GM18519 (cell line): ENCODE results near the gene TMEM134.

Source experiments
- ATAC-seq: cut with Tn5 transposase; IDR thresholded peaks from one replicate; pipeline ENCODE4 v1.9.1; 2021; ENCODE audit warnings: mild to moderate bottlenecking, moderate library complexity; ENCODE audit not compliant: unreplicated experiment, low FRiP score

TMEM134 gene

DNA sequence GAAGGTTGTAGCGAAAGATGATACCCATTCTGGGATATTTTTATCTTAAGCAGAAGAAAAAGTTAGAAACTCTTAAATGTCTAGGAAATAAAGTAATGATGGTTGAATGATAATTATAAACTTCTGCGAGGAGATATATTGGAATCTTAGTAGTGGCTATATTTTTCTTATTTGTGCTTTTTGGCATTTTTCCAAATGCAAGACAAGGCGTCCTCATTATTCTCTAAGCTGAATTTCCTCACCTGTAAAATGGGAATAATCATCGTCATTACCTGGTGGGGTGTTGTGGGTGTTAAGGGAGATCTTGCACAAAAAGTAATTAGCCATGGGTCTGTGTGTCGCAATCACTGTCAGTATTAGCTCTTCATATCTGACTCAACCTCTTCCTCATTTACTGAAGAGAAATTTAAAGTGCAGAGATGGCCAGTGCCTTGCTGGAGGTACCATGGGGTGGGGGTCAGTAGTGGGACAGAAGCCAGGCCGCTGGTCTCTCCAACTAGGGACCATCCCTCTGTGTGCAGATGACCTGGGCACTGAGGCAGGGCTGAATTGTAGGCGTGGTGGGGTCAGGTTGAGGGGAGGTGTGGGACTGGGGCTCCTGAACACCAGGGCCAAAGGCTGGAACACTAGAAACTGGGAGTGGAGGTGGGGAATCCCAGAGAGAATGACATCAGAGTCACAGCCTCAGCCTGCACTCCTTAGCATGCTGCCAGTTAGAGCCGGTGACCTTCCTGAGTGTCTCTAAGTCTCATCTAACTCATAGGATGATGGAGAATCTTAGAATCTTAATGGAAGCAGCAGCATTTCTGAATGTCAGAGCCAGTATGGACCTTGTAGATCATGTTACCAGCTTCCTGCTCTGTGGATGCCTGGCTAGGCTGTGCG is 32.0 kb upstream of the TMEM134 start:
- ATAC-seq, result no peak

DNA sequence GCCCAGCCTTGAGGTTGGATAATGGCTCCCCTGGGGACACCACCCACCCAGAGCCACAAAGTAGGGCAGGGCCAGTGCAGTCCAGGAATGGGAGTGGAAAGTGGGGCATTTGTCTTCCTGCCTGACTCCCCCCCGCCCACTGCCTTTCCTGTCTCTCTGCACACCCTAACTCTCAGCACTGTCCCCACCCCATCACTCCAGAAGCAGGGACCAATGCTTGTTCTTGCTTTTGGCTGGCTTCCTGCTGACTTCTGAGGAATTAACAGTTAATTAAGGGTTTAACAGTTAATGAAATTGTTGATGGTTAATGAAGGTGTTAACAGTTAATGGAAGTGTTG is 31.4 kb upstream of the TMEM134 start:
- no peak for ATAC-seq

DNA sequence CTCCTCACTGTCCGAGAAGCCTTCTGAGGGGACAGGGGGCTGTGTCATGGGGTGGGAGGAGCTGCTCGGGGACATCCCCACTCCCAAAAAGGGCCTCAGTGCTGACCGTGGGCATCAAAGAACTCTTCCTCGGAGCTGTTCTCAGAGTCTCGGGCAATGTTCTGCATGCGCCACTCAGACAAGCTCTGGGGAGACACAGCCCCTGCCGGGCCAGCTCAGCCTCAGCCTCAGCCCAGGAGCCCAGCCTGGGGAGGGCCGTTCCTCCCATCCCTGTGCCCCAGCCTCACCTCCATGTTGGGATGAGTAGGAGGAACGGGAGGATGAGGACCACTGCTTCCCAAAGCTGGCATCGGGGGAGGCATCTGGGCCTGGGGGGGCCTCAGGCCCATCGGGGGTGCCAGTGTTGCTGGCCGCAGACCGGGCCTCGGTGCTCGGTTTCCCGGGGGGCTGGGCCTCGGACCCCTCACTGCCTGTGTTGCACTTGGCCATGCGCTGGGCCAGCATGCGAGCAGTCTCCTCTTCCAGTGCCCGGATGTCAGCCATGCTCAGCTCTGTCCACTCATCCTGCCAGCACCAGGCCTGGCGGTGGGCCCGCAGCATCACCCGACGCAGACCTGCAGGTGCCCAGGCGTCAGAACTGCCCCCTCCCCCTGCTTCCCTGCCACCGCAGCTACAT is 30.9 kb upstream of the TMEM134 start:
- ATAC-seq, result no peak

DNA sequence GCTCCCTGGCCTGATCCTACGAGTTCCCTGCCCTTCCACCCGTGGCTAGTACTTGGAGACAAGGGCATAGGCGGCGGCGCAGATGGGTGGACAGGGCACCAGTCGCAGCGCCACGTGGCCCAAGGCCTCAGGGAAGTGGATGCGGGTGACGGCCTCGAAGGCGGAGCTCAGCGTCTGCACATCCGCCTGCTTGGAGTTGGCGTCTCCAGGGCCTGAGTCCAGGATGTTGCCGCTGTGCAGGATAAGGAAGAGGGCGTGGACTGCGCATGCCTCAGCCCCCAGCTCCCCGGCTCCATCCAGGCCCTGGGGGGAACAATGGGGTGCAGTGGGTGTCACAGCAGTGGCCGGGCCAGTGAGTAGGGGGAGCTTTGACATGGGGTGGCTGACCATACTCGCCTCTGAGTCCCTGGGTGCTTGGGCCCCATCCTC is 29.5 kb upstream of the TMEM134 start:
- no peak for ATAC-seq

DNA sequence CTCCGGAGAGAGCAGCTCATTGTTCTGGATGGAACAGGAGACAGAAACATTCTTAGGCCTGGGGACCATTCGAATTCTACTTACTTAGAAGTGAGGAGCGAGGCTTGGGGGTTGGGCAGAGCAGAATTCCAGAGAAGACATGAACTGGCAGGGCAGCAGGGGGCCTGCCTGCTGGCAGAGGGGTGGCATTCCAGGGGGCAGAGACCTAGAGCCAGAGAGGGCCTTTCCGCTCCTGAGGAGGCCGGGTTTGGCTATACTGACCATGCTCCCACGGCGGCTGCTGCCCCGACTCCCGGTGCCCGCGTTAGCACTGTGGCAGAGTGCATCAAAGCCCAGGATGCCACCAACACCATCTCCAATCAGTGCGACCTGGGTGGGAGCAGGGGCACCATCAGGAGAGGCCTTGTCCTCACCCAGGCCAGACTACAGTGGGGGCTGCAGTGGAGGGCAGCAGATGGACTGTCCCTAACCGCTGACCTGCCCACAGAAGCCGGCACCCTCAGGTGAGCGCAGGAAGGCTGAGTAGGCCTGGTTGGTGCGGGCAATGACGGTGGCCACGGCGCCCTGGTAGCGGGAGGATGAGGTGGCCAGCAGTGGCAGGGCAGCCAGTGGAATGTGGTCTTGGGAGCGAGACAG is 28.7 kb upstream of the TMEM134 start:
- ATAC-seq, result no peak

DNA sequence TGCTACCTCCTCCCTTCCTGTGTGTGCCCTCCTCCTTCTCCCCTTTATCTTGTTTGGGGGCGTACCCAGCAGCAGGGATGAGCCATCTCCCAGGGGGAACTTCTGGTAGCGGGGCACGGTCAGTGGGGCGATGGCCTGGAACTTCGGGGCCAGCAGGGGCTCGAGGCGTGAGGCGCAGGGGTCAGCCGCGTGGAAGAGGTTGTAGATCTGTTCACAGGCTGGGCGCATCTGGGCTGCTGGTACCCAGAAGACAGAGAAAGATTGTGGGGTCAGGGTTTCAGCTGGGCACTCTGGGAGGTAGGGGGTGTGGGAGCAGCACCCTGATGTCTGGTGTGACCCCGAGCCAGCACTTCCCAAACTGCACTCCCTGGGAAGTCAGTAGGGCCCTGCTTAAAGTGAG is 27.1 kb upstream of the TMEM134 start:
- no peak for ATAC-seq

DNA sequence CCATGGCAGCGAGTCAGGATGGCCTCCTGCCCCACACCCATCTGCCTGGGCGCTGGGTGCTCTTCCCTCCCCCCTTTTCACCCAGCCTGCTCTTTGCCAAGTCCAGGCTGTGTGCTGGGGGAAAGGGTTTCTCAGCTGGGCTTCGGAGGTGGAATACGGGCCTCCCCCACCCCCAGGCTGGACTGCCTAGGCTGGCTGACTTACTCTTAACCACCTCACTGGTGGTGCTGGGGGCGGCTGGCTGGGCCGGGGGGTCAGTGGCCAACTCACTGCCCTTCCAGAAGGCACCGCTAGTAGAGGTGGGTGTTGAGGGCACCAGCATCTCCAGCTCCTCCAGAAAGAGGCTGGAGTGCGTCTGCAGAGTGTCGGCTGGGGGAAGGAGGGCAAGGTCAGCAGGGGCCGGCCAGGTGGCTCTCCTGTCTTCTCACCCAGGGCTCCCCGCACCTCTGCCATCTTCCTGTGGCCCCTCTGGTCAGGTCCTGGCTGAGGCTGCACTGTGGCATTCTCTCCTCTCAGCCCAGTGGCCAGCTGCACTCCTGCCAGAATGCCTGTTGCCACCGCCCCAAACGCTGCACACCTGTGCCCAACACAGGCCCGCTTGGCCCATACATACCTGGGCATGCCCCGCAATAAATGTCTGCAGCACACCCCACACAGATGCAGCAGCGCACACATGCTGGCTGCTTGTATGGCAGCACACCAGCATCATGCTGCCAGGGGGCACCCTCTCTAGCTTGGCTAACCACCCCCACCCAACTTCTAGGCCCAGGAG is 26.4 kb upstream of the TMEM134 start:
- ATAC-seq, result no peak

DNA sequence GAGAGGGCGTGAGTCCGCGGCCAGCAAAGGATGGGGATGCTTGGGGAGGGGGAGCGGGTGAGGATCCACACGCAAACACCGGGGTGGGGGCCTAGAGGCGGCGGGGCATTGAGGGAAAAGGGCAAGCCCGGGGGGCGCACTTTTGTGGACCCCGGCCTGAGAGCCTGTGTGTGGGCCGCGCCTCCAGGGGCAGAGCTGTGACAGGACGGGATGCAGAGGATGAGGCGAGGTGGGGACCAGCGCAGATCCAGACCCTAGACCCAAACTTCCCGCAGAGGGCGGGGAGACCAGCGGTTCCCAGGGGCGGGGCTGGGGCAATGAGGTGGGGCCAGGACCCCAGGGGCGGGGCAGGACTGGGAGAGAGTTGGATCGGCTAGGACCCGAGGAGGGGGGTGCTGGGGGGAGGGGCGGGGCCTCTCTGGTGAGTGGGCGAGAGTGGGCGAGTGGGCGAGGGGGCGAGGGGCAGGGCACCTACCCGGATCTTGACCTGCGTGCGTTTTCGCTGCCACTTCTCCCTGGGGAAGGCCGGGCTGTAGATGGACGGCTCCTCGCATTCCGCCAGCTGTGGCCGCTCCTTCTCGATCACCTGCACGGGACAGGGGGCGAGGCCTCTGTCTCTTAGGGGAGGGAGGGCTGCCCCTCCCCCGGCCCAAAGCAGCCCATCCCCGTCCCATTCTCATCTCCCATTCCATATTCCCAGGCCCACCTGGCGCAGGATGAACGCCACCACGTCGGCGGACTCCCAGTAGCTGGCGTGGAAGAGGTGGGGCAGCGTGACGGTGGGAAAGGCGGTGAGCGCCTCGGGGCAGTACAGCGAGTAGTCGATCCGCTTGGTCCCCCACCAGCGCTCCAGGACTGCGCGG is 25.6 kb upstream of the TMEM134 start:
- no peak for ATAC-seq

DNA sequence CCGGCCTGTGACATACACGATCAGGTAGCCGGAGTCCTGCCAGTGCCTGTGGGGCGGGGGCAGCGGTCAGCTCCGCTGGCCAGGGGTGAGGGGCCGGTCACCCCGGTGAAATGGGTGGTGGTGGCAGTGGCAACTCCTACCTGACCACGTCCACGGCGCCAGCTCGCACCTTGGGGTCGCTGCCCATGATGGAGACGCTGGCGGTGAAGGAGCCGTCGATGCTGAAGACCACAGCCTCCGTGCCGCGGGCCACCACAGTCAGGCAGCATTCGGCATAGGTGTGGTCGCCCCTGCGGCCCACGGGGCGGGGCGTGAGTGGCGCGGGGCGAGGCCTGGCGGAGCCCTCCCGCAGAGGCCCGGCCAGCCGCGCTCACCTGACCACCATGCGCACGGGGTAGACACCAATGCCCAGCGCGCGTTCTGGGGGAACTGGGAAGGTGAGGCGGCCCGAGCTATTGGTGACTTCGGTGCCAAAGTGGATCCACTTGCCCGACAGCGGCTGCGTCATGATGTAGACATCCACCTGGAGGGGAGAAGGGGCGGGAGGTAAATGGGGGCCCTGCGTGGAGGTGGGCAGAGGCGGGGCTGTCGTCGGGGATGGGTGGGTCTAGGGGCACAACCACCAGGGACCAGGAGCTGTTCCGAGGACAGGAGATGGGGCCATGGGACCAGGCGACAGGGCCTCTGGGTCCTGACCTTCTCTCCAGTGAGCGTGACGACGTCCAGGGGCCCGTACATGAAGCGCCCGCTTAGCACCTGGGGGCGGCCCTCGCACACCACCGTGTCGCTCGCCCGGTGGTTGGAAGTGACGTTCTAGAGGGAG is 24.7 kb upstream of the TMEM134 start:
- ATAC-seq, result no peak

DNA sequence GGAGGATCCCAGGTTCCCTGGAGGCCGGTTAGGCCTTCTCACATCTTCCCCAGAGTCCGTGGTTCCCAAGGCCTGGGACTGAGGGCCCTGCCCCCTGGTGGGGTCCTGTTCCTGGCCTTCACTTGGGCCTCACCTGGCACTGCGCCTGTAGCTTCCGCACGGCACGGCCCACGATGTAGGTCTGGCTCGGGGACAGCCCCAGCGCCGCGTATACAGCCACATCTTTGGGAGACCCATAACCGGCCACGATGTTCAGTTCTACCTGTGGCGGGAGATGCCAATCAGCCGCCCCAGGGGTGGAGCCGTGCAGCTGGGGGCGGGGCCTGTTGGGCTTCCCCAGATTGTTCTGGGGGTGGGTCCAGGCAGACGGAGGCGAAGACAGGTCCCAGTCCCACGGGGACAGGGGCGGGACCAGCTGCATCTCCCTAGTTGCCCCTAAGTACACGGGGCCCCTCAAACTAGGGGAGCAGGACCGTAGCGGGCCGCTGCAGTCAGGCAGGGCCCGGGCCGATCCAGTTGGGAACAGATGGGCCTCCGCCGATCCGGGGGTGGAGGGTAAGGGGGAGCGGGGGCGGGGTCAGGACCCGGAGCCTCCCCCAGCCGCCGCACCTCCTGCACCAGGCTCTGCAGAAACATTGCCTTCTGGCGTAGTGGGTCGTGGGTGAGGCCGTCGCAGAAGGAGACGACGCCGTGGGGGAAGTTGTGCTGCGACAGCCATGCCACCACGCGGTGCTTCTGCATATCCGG is 23.9 kb upstream of the TMEM134 start:
- ATAC-seq, result no peak

DNA sequence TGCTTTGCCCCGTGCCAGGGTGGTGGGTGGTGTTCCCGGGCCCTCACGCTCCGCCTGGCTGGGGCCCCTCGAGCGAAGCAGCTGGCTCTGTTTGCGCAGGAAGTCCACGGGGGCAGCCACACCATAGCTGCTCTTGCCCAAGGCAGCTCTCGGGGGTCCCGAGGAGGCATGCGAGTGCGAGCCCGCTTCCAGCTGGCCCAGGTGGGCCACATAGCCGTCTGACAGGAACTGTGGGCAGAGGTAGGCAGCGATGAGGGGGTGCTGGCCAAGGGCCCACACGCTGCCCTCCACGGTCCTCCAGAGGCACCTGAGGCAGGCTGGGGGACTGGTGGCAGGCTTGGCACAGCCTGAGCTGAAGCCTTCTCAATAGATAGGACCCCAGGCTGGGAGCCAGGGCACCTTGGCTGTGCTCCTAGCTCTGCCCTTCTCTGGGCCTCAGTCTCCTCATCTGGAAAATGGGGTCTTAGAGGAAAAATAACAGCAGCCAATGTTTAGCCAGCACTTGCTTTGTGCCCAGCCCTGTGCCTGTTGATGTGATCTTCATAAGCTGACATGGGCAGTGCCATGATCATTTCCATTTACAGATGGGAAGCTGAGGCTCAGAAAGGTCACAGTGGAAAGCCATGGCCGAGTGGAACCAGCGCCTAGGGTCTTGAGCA is 23.1 kb upstream of the TMEM134 start:
- ATAC-seq, result no peak

DNA sequence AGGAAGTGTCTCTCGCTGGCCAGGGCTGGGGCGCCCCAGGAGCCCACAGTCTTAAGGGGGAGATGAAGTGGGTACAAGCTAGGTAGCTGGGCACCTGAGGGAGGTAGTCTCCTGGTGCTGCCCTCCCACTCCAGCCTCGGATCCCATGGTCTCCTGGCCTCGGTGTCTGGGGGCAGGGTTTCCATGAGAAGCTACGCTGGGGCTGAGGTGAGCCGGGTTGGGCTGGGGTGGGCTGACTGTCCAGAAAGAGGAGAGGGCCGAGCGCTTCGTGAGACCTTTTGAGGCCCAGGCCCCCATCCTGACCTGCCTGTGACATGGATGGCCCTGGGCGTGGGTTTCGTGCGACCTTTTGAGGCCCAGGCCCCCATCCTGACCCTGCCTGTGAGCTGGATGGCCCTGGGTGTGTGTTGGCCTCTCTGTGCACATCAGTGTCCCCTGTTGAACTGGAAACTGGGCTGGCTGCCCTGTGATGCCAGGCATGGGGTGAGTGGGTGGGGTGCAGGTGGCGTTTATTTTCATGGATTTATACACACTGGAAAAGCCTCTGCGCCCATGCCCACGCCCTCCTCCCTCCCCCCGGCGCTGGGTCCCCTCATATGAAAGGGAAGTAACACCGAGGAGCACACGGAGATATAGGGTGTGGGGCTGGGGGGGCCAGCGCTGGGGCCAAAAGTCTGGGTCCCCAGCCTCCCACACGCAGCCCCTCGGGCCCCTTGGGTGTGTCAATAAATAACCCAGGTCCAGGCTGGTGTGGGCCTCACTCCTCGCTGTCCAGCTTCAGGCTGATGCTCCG is 22.4 kb upstream of the TMEM134 start:
- no peak for ATAC-seq

DNA sequence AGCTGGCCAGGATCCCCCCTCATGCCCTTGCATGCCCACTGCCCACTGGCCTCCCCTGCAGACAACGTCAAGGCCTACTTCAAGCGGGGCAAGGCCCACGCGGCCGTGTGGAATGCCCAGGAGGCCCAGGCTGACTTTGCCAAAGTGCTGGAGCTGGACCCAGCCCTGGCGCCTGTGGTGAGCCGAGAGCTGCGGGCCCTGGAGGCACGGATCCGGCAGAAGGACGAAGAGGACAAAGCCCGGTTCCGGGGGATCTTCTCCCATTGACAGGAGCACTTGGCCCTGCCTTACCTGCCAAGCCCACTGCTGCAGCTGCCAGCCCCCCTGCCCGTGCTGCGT is 21.6 kb upstream of the TMEM134 start:
- no peak for ATAC-seq

DNA sequence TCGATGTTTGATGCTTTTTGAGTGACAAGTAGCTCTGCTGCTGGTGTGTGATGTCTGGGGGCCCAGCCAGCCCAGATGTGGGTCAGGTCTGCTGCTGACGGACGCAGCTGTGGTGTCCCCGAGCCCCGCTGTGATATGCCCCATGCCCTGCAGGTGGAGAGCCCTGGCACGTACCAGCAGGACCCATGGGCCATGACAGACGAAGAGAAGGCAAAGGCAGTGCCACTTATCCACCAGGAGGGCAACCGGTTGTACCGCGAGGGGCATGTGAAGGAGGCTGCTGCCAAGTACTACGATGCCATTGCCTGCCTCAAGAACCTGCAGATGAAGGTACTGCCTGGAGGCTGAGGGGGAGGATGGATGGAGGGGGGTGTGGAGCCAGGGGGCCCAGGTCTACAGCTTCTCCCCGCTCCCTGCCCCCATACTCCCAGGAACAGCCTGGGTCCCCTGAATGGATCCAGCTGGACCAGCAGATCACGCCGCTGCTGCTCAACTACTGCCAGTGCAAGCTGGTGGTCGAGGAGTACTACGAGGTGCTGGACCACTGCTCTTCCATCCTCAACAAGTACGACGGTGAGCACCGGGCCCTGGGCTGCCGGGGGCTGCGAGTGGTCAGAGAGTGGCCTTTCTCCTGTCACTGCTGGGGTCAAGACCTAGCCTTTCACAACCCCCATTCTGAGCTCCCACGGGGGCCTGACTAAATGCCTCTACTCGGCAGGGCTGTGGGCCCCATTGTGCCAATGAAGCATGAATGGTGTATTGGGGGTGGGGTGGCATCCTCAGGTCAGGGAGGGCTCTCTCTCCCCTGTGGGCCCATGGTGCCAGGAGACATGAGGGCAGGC is 21.1 kb upstream of the TMEM134 start:
- ATAC-seq, result no peak

DNA sequence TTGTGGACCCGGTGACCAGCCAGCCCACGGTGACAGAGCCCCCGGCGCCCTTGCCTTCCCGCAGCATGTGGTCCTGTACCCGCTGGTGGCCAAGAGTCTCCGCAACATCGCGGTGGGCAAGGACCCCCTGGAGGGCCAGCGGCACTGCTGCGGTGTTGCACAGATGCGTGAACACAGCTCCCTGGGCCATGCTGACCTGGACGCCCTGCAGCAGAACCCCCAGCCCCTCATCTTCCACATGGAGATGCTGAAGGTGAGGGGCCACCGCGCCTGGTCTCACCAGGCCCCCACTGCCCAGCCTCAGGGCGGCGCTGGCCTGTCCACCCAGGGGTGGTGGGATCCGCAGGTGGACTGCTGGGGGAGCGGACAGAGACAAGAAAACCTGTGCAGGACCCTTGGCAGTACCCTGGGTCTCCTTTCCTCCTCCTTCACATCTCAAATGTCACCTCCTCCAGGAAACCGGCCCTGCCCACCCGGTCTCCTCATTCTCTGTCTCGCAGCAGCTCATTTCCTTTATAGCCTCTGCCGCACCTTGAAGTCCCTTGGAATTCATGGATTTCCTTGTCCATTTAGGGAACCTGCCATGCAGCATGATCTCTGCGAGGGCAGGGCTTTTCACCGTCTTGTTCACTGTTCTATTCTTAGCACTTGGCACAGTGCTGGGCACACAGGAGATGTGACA is 20.3 kb upstream of the TMEM134 start:
- ATAC-seq, result no peak
